Central memory CD4-positive, alpha-beta T cell (primary cell): ENCODE results near the gene NAGA.

ENCODE experiments used
- DNase-seq: peaks from one replicate; pipeline ENCODE4 v3.0.0; 2022

The NAGA gene

GRCh38 chr22:42035256-42035655 is 35.4 kb downstream of the NAGA start:
- DNase-seq, result no peak

GRCh38 chr22:42033263-42034181 is 37.1 kb downstream of the NAGA start:
- DNase-seq, result no peak

- DNase-seq, result no peak
Observed at GRCh38 chr22:42026705-42027104, 43.9 kb downstream of the NAGA start.

- no peak for DNase-seq
Observed at GRCh38 chr22:42025421-42025820, 45.2 kb downstream of the NAGA start.

GRCh38 chr22:42022162-42022847 is 48.3 kb downstream of the NAGA start:
- DNase-seq, result no peak

GRCh38 chr22:42021571-42021970 is 49.0 kb downstream of the NAGA start:
- no peak for DNase-seq

GRCh38 chr22:42018224-42018623 is 52.4 kb downstream of the NAGA start:
- DNase-seq, result no peak

- DNase-seq, result no peak
Observed at GRCh38 chr22:42016111-42016510, 54.5 kb downstream of the NAGA start.

GRCh38 chr22:42013385-42013784 is 57.2 kb downstream of the NAGA start:
- no peak for DNase-seq

GRCh38 chr22:42010778-42011177 is 59.8 kb downstream of the NAGA start:
- DNase-seq, result no peak
